ENCODE results near the gene RNASEH1. TPM values are rescaled to one million over a fixed set of nuclear protein-coding genes. Genes with fewer than 3 reads are reported as not detected.
"Not testable (repeated sequence)": the region's sequence is repeated elsewhere in the genome, so short reads cannot be mapped to it uniquely, and the experiment has no call there.

The RNASEH1 gene
- total RNA-seq, 1 donor from 2014 or later = 13.7 TPM

DNA sequence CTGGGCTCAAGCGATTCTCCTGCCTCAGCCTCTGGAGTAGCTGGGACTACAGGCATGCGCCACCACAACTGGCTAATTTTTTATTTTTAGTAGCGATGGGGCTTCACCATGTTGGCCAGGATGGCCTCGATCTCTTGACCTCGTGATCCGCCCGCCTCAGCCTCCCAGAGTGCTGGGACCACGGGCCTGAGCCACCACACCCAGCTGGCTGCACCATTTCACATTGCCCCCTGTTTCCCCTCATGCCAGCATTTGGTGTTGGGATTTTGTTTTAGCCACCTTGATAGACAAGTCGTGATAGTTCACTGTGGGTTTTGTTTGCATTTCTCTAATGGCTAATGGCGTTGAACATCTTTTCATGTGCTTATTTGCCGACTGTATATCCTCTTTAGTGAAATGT, 31.0 kb upstream of the RNASEH1 start:
- DNase-seq (ENCODE audit: low spot score) = no peak

DNA sequence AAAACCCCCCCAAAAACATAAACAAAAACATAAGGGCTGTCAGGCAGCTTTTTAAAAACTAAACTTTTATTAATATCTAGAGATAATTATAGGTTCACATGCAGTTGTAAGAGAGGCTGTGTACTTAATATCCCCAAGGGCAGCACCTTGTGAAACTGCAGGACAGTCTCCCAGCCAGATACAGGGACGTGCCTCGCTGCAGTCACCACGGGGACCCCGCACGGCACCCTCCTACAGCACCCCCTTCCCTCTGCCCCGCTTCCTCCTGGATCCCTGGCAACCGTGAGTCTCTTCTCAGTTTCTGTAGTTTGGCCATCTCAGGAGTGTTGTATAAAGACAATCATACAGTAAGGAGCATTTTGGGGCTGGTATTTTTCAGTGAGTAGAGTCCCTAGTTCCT, 30.0 kb upstream of the RNASEH1 start:
- no peak for DNase-seq (ENCODE audit: low spot score)

DNA sequence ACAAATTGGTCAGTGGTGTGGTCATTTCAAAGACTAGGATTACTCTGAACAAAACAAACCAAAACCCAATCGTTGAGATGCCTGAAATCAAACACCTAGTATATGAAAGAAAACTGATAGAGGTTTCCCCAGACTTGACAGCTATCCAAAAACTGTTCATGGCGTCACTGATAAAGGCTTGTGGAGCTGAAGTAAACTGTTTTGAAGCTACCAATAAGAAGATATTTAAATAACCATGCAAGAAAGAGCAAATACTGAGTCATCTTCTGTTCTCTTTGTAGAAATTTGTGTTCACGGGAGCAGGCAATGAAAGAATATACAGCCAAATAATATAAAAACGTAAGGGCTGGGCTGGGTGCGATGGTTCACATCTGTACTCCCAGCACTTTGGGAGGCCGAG, 29.3 kb upstream of the RNASEH1 start:
- no peak for DNase-seq (ENCODE audit: low spot score)

DNA sequence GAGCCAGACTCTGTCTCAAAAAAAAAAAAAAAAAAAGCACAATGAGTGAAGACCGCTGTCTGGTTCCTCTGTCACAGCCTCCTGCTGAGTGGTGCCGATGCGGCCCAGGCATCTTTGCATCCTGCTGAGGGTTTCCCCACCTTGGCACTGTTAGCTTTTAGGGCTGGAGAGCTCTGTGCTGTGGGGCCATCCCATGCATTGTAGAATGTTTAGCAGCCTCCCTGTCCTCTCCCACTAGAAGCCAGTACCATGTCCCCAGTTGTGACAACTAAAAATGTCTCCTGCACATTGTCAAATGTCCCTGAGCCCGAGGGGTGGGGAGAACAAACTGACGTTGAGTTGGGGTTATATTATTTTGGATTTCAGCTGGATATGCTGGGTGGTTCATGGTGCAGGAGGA, 28.9 kb upstream of the RNASEH1 start:
- no peak for DNase-seq (ENCODE audit: low spot score)

DNA sequence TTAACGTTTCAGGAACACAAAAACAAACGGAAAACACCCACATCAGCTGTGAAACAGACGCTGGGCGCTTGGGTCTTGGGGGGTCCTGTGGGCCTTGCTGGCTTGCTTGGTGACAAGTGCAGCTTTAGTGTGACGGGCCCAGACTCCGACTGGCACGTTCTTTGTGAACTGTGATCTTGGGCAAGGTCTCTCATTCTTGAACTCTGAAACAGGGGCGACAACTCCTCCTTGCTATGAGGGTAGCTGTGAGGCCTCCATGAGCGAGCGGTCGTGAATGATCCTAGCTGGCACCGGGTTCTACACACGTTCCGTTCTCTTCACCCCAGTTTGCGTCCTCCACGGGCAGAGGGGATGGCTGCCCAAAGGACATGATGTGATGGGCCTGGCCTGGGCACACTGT, 28.1 kb upstream of the RNASEH1 start:
- DNase-seq (ENCODE audit: low spot score) = no peak

DNA sequence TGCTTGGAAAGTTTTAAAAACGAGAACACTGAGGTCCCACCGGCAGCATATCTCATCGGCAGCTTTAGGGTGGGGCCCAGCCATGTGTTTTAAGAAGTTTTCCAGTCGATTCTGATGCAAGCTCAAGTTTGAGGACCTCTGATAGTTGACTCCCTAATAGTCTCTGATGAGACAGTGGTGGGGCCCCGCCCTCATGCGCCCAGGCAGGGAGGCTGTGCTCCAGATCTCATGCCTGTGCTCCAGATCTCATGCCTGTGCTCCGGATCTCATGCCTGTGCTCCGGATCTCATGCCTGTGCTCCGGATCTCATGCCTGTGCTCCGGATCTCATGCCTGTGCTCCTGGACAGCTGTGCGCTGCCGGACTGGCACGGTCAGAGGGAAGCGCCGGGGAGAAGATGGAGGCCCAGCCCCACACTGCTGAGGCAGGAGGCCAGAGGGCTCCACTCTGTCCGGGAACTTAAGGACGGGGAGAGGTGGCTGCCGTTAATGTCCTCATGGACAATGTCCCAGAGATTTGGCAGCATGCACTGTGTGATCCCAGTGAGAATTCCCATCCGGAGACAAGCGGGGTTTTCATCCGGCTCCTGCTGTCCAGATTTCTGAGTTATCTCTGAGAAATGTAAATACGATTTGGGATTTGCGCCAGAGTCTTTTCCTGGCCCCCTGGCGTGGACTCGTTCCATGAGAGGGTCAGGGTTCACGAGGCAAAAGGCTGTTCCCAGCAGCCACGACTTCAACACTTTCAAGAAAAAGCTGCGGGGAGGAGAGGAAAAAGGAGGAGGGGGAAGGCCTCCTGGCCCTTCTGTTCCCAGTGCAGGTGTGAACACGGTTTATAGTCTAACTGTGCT, 27.4 kb upstream of the RNASEH1 start:
- DNase-seq (ENCODE audit: low spot score) = peak; percentile 32

DNA sequence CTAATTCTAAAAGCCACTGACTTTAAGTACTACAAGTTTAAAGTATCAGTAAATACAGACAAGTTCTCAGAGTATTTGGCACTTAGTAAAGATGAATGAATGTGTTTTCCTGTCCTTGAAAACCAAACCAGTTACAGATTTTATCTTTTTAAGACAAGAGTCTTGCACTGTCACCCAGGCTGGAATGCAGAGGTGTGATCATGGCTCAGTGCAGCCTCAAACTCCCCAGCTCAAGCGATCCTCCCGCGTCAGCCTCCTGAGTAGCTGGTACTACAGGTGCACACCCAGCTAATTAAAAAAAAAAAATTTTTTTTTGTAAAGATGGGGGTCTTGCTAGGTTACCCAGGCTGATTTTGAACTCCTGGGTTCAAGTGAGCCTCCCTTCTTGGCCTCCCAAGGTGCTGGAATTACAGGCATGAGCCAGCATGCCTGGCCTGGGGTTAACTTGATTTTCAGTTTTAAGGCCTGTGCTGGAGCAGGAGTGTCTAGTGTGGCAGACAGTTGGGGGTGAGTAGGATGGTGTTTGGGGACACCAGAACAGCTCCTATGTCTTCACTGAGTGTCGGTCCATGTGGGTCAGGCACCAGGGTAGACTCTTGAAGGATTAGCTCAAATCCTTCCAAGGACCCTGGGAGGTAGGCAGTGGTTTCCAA, 26.6 kb upstream of the RNASEH1 start:
- DNase-seq (ENCODE audit: low spot score) = no peak

DNA sequence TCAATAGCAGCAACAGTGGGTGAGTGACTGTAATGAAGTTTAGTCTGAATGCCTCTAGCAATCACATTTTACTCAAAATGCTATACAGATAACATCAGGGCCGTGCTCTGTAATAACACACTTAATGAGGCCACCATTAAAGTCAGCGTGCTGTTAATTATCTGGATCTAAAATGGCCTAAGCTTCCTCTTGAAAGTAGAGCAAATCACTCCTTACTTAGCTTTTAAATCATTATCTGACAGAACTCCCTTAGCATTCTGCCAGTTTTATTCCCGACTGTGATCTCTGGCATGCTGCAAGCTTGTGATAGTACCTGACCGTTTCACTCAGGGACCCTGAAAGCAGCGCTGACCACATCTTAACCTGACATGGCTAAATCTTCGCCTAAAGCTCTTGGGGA, 25.9 kb upstream of the RNASEH1 start:
- no peak for DNase-seq (ENCODE audit: low spot score)

DNA sequence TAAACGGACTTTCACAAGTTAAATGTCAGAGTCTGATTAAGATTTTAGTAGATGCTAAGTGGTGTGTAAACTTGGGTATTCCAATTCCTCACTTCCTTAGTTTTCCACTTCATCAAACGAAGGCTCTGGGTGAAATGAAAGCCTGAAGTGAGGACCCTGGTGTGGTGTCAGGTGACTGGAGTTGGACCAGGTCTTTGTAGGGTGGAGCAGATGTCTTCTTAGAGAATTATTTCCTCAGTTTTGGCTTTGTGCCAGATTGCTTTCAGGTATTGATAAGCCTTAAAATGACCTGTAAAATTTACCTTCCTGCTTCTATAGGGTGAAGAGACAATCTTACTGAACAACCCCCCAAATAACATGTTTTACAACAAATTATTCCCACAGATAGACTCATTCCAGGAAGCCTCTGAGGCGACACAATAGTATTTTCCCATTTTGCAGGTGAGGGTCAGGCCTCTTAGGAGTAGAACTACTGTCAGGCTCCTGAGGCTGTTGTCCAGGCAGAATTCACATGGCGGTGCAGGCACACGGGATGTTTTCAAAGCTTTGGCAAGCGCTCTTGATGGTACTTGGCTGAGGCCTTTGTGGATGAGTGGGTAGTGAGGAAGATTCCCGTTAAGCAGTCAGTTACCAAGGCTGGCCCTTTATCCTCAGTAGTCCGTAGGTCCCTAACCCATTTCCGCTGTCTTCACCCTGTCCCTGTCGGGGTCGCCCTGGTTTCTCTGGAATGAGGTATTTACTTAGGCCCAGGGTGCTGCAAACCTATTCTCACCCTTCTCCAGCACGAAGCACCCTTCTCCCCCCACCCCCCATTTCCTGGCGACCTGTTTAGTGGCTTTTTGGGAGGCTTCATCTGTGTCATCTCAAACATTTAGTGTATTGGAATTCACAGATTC, 23.5 kb upstream of the RNASEH1 start:
- DNase-seq (ENCODE audit: low spot score) = no peak

DNA sequence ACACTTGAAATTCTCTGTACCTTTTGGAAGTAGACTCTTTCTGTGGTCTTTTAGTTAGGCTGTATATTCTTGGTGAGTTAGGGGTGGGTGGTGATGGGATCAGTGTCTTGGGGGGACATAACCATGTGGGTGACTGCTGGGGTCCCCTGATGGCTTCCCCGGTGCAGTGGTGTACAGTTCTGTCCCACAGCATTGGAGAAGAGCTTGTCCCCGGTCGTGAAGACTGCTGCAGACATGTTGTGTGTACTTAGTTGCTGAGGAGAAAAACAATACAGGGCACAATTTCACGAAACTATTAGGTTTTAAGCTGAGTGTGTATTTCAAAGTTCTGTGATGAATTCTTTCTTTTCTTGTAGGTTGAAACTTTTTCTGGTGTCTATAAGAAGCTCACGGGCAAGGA, 22.3 kb upstream of the RNASEH1 start:
- DNase-seq (ENCODE audit: low spot score) = no peak

DNA sequence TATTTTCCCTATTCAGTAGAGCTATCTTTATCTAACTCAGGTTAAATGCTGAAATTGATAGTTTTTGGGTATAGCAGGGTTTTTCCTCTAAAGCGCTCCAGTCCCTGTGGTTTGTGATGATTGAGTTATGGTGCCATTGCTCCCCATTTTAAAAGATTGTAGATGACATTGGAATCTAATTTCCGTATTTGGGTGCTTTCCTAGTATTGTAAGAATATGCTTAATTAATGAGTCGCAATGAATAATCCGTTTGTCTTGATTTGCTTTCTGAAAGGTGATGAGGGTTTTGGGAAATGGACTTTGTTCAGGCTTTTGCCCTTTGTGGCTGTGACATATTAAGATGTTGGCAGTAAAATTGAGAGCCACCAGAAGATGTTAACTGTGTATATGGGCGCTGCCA, 20.9 kb upstream of the RNASEH1 start:
- no peak for DNase-seq (ENCODE audit: low spot score)

DNA sequence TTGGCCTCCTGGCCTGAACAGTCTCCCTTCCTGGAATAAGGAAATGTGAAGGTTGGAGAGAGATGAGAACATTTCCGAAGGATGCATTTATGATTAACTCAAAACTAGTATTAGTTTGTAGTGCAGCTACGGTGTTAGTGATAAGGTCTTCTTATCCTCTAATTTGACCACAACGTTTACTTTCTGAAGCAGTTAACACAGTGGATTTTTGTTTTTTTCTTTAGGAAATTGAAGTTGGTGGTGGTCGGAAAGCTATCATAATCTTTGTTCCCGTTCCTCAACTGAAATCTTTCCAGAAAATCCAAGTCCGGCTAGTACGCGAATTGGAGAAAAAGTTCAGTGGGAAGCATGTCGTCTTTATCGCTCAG, 18.1 kb upstream of the RNASEH1 start:
- not testable (repeated sequence) for DNase-seq (ENCODE audit: low spot score)

DNA sequence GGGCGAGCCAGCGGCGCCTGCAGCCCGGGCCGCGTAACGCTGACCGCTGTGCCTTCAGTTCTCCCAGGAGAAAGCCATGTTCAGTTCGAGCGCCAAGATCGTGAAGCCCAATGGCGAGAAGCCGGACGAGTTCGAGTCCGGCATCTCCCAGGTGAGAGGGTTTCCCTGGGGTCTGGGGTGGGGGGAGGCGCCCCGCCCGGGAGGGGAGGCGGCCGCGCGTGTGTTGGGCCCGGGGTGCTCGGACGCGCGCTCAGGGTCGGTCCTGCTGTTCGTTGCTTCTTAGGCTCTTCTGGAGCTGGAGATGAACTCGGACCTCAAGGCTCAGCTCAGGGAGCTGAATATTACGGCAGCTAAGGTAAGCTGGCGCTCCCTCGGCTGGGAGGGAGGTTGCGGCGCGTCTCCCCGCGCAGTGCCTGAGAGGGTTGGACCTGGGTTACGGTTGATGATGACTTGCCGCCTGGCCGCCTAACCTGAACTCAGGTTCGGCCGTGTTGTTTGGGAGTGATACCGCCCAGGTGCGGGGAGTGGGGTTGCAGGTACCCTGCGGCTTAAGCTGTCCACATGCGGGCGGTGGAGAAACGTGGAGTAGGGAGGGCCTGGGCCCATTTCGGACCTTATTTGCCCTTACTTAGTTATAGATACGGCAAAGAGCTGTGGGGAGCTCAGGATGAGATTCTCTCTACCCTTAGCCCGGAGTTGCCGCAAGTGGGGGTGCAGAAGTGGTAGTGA, 17.6 kb upstream of the RNASEH1 start:
- DNase-seq (ENCODE audit: low spot score) = peak; percentile 6

DNA sequence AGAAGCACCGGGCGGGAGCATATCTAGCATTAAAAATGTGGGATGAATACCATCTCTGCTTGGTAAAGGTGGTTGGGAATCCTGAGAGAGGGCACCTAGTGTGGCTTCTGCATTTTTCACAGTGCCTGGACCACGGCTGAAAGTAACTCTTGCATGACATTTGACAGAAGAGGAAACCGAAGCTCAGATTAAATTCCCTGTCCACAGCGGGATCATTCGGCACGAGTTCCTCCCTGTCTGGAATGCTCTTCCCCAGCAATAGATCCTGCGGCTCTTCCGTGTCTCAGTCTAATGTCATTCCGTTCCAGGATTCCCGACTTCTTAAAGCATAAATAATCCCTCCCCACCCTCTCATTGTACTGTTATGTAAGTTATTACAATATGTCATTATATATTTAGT, 16.0 kb upstream of the RNASEH1 start:
- no peak for DNase-seq (ENCODE audit: low spot score)

DNA sequence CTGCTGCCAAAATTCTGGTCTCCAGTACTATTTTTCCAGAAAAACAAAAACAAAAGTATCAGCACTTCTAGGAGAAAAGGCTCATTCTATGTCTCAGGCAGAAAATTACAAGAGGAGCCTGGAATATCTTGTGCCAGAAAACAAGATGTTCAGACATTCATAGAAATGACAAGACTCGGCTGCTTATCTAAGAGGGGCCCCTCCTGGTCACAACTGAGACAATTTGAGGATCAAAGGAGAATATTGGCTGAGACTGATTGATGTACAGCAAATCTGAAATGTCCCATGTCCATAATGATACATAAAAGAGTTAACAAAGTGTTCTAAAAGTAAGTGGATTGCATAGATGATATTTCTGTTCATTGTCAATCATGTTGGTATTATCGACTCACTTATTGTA, 14.5 kb upstream of the RNASEH1 start:
- DNase-seq (ENCODE audit: low spot score) = no peak

DNA sequence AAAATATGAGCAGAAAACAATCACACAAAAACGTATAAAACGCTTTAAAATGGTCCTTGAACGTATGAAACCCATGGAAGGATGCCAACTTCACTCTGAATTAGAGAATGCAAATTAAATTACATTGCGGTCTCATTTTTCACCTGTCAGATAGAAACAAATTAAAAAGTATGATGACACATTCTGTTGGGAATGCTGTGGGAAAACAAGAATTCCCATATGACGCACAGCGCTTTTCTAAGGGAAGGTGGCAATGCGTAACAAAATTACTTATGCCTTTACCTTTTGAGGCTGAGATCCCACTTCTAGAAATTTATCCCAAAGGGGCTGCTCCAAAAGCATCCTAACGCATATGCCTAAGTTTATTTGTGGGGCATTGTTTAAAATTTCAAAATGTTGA, 13.2 kb upstream of the RNASEH1 start:
- DNase-seq (ENCODE audit: low spot score) = no peak

DNA sequence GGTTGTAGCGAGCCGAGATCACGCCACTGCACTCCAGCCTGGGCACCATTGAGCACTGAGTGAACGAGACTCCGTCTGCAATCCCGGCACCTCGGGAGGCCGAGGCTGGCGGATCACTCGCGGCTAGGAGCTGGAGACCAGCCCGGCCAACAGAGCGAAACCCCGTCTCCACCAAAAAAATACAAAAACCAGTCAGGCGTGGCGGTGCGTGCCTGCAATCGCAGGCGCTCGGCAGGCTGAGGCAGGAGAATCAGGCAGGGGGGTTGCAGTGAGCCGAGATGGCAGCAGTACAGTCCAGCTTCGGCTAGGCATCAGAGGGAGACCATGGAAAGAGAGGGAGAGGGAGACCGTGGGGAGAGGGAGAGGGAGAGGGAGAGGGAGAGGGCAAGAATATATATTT, 11.5 kb upstream of the RNASEH1 start:
- DNase-seq (ENCODE audit: low spot score) = not testable (repeated sequence)

DNA sequence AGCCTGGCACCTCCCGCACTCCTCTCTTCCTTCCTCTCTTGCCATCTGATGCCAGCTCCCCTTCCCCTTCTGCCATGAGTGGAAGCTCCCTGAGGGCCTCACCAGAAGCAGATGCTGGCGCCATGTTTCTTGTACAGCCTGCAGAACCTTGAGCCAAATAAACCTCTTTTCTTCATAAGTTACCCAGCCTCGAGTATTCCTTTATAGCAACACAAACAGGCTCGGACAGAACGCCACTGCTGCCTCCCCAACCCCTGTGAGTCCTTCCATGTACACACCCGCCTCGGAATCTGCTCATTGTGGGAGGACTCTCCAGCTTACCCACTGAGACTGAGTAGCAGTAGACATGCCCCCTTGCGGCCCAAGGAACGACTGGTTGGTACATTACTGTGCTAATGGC, 8.7 kb upstream of the RNASEH1 start:
- DNase-seq (ENCODE audit: low spot score) = no peak

DNA sequence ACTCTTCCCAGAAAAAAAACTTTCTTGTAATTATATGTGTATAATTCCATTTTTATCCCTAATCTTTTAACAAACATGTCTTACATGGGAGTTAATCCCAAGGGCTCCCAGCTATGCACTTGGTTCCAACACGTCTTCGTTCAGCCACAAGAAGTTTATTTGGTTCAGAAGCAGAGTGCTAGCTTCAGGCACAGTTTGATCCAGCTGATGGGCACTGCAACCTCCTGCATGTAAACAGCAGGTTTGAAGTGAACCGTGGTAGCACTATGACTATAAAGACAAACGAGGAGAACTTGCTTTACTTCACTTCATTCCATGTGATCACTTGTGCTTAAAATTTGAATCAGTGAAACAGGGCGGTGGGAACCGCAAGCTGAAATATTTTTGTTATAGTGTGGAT, 7.0 kb upstream of the RNASEH1 start:
- DNase-seq (ENCODE audit: low spot score) = no peak

DNA sequence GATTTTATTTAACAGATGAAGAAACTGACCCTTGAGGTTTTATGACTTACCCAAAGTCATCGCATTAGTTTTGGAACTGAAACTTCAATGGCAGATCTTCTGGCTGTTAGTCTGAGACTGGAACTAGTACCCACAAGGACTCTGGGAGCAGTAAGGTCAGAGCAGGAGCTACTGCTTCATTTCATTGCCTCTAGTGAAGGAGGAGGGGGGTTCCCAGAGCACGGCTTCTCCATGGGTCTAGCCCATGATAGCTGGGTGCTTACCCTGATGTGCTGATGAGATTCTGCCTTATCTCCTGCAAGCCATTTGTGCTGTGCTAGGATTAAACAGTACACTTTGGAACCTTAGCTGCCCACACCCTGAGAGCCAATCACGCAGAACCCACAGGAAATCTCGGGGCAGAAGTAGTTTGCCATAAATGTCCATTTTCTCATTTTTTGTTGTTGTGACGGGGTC, 5.4 kb upstream of the RNASEH1 start:
- DNase-seq (ENCODE audit: low spot score) = no peak

DNA sequence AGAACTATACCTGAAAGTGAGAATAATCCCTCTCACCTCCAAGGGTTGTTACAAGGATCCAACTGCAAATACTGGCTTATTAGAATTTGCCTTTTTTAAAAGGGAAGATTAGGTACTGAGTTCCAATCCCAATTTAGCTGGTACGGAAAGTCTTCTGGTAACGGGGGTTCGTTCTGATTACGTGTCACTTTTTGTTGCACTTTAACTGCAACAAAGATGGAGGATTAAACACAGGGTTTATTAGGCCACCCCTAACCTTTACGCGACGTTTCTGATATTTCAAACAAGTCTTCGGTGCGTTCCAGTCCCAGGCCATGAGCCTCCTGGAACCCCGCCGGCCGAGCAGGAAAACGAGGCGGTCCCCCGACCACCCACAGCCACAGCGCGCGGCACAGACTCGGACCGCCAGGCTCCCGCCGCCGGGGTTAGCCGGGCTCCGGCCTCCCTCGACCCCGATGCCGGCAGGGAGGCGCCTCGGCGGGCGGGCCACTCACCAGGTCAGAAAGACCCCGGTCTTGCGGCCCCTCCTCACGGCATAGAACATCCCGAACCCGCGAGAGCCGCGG, 411 bp downstream of the RNASEH1 start:
- no peak for DNase-seq (ENCODE audit: low spot score)

Data from umbilical cord (tissue), 2 donors.